ENCODE measurements around the gene ABRACL. TPM values are rescaled to one million over a fixed set of nuclear protein-coding genes. Genes with fewer than 3 reads are reported as not detected.
"Not testable (repeated sequence)": the region's sequence is repeated elsewhere in the genome, so short reads cannot be mapped to it uniquely, and the experiment has no call there.

Gene ABRACL
- total RNA-seq, 1 donor from 2014 or later: 33.2 TPM

DNA sequence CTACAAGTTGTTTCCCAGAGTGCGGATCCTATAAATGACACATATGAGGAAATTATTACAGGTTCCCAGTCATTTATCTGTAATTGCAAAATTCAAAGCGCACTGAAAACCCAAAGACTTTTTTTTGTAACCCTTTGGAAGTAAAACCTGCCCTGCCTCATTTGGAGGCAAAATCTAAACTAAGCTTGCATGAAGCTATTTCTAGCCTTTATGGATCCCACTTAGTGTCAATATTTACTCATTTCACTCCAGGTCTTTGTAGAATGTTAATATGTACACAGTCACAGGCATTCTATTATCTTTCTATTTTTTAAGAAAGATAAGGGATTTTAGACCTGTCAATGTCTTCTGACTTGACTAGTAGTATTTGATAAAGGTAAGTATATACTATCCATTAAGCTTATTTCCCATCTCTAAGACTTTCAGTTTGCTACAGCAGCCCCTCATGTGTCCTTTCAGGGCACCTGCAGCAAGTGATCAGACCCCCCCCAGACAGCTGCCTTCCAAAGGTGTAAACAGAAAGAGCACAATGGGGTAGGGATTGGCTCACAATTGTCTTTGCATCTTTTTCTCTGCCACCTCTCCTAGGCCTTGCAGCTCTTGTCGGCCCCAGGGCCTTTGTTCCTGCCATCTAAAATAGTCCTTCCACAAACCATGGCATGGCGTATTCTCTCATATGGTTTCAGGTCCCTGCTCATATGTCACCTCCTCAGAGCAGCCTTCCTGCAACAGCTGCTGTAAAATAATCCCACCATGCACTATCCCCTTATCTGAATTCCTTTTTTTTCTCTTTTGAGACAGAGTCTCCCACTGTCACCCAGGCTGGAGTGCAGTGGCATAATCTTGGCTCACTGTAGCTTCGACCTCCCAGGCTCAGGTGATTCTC, 39.2 kb upstream of the ABRACL start:
- peaks cover 2% of the 10 kb centered on the region for H3K27me3 Mint-ChIP-seq (ENCODE audit: unreplicated experiment)
- peaks cover 6% of the 10 kb centered on the region for H3K4me1 Mint-ChIP-seq (ENCODE audit: low read depth, unreplicated experiment)
- DNase-seq: no peak
- no peaks in the 10 kb centered on the region for H3K36me3 Mint-ChIP-seq (ENCODE audit: unreplicated experiment)
- no peak for TF ChIP-seq CTCF (IDR thresholded peaks at IDR 0.05; ENCODE audit: partially characterized antibody, unreplicated experiment)
- peaks cover 9% of the 10 kb centered on the region for H3K9me3 Mint-ChIP-seq (ENCODE audit: unreplicated experiment)
- no peak overlapping the region for H3K27ac Mint-ChIP-seq (ENCODE audit: unreplicated experiment)
- no peak overlapping the region for H3K4me3 Mint-ChIP-seq (ENCODE audit: unreplicated experiment)

GRCh38 chr6:138991206-138991605, 37.3 kb upstream of the ABRACL start:
- Mint-ChIP-seq H3K9me3 (ENCODE audit: unreplicated experiment) (peaks cover 9% of the 10 kb centered on the region), H3K4me1 (ENCODE audit: low read depth, unreplicated experiment) (peaks cover 3% of the 10 kb centered on the region), H3K4me3 (ENCODE audit: unreplicated experiment) (no peak overlapping the region), H3K27me3 (ENCODE audit: unreplicated experiment) (peaks cover 2% of the 10 kb centered on the region), H3K27ac (ENCODE audit: unreplicated experiment) (no peak overlapping the region), H3K36me3 (ENCODE audit: unreplicated experiment) (no peaks in the 10 kb centered on the region)
- TF ChIP-seq CTCF (IDR thresholded peaks at IDR 0.05; ENCODE audit: partially characterized antibody, unreplicated experiment): no peak
- no peak for DNase-seq

DNA sequence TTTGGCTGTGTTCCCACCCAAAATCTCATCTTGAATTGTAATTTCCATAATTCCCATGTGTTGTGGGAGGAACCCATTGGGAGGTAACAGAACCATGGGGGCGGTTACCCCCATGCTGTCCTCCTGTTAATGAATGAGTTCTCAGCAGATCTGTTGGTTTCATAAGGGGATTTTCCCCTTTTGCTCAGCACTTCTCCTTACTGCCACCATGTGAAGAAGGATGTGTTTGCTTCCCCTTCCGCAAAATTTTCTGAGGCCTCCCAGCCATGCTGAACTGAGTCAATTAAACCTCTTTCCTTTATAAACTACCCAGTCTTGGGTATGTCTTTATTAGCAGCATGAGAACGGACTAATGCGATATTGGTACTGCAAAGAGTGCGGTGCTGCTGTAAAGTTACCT, 35.6 kb upstream of the ABRACL start:
- H3K9me3 Mint-ChIP-seq (ENCODE audit: unreplicated experiment); H3K4me3 Mint-ChIP-seq (ENCODE audit: unreplicated experiment); H3K36me3 Mint-ChIP-seq (ENCODE audit: unreplicated experiment); H3K4me1 Mint-ChIP-seq (ENCODE audit: low read depth, unreplicated experiment); DNase-seq; H3K27ac Mint-ChIP-seq (ENCODE audit: unreplicated experiment); H3K27me3 Mint-ChIP-seq (ENCODE audit: unreplicated experiment): not testable (repeated sequence)

GRCh38 chr6:138993410-138993809, 35.1 kb upstream of the ABRACL start:
- not testable (repeated sequence) for H3K27me3 Mint-ChIP-seq (ENCODE audit: unreplicated experiment); H3K4me3 Mint-ChIP-seq (ENCODE audit: unreplicated experiment); H3K27ac Mint-ChIP-seq (ENCODE audit: unreplicated experiment); DNase-seq; H3K4me1 Mint-ChIP-seq (ENCODE audit: low read depth, unreplicated experiment); H3K36me3 Mint-ChIP-seq (ENCODE audit: unreplicated experiment); H3K9me3 Mint-ChIP-seq (ENCODE audit: unreplicated experiment)

DNA sequence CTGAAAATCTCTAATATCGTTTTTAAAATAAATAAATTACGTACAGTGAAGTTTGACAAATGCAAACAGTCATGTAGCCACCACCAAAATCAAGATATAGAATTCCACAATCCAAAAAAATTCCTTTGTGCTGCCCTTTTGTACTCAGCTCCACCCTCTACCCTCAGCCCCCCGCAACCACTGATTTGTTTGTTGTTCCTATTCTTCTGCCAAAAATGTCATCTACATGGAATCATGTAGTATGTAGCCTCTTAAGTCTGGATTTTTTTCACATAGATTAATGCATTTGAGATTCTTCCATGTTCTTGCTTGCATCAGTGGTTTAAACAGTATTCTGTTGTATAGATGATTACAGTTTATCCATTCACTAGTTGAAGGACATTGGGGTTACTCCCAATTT, 32.0 kb upstream of the ABRACL start:
- H3K9me3 Mint-ChIP-seq (ENCODE audit: unreplicated experiment): no peaks in the 10 kb centered on the region
- H3K27me3 Mint-ChIP-seq (ENCODE audit: unreplicated experiment): no peaks in the 10 kb centered on the region
- DNase-seq: no peak
- no peak overlapping the region for H3K4me3 Mint-ChIP-seq (ENCODE audit: unreplicated experiment)
- H3K4me1 Mint-ChIP-seq (ENCODE audit: low read depth, unreplicated experiment): no peaks in the 10 kb centered on the region
- H3K27ac Mint-ChIP-seq (ENCODE audit: unreplicated experiment): no peak overlapping the region
- no peaks in the 10 kb centered on the region for H3K36me3 Mint-ChIP-seq (ENCODE audit: unreplicated experiment)
- TF ChIP-seq CTCF (IDR thresholded peaks at IDR 0.05; ENCODE audit: partially characterized antibody, unreplicated experiment): no peak

DNA sequence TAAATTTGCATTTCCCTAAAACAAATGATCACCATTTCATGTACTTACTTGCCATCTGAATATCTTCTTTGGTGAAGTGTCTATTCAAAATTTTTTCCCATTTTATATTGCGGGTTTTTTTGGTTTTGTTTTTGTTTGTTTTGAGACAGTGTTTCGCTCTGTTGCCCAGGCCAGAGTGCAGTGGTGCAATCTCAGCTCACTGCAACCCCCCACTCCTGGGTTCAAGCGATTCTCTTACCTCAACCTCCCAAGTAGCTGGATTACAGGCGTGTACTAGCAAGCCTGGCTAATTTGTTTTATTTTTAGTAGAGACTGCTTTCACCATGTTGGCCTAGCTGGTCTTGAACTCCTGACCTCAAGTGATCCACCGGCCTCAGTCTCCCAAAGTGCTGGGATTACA, 31.4 kb upstream of the ABRACL start:
- DNase-seq: no peak
- Mint-ChIP-seq H3K4me3 (ENCODE audit: unreplicated experiment) (no peak overlapping the region), H3K4me1 (ENCODE audit: low read depth, unreplicated experiment) (no peaks in the 10 kb centered on the region), H3K9me3 (ENCODE audit: unreplicated experiment) (no peaks in the 10 kb centered on the region), H3K27ac (ENCODE audit: unreplicated experiment) (no peak overlapping the region), H3K36me3 (ENCODE audit: unreplicated experiment) (no peaks in the 10 kb centered on the region), H3K27me3 (ENCODE audit: unreplicated experiment) (no peaks in the 10 kb centered on the region)
- TF ChIP-seq CTCF (IDR thresholded peaks at IDR 0.05; ENCODE audit: partially characterized antibody, unreplicated experiment): no peak

All from glutamatergic neuron (in vitro differentiated cells).